ENCODE measurements around the gene UTP4. TPM values are rescaled to one million over a fixed set of nuclear protein-coding genes. Genes with fewer than 3 reads are reported as not detected.
"Not testable (repeated sequence)": the region's sequence is repeated elsewhere in the genome, so short reads cannot be mapped to it uniquely, and the experiment has no call there.

Gene UTP4
- total and polyA plus RNA-seq, 2 donors (not counting 3 experiments of a cell fraction or from before 2014, with no cell fraction given), result 56.1 to 59.5 TPM

DNA sequence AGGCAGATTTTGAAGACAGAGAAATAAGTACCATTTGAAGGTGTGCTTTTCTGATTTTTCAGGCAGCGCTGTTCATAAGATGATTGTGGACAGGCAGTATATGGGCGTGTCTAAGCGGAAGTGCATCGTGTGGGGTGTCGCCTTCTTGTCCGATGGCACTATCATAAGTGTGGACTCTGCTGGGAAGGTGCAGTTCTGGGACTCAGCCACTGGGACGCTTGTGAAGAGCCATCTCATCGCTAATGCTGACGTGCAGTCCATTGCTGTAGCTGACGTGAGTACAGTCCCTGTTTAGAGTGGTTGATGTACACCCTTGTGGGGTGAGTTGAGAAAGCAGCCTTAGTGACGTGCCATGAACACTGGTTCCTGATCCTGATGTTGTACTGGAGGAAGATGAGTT is 10.7 kb downstream of the UTP4 start:
- H3K79me2 ChIP-seq (ENCODE audit: control insufficient read depth, insufficient read depth, low read length), result peaks cover 8% of the 10 kb centered on the region
- CTCF ChIA-PET, result no interaction called here
- dilution Hi-C loops (cut with MboI; ENCODE audit: extremely low pct_ligation_motif_present, low sequenced_read_pairs), result no loop called here

DNA sequence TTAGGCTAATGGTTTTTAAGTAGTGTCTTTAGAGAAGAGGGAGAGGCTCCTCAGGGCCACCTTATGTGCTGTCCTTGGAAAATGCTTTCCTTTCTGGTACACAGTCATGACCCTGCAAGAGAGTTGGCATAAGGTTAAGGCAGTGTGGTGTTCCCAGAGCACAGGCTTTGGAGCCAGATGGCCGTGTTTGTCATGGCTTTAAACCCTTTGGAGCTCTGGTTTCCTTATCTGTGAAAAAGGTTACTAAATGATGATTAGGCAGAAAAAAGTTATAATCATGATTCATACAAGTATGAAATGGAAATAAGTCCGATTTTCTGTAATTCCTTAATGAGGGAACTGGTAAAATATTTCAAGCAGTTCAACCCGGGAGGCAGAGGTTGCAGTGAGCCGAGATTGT is 13.2 kb downstream of the UTP4 start:
- no TSS peak for BruUV-seq (replicated peaks)
- Histone ChIP-seq H3K4me1 (ENCODE audit: control insufficient read depth, extremely low read depth, insufficient read depth, low read length) (no peaks in the 10 kb centered on the region), H2AFZ (ENCODE audit: low read depth, low read length) (no peak overlapping the region), H3K79me2 (ENCODE audit: control insufficient read depth, insufficient read depth, low read length) (peaks cover 5% of the 10 kb centered on the region), H3K4me3 (replicated peaks in 1 of 3; ENCODE audit: insufficient read depth in 1 of 3, low read depth in 1 of 3, low read length in 3 of 3) (no peak overlapping the region), H3K4me2 (ENCODE audit: insufficient read depth, low read length) (no peak overlapping the region), H3K27ac (ENCODE audit: insufficient read depth, low read depth, low read length) (no peak overlapping the region), H3K9me3 (replicated peaks; ENCODE audit: control insufficient read depth, insufficient read depth, low read length) (no peaks in the 10 kb centered on the region), H3K36me3 (ENCODE audit: control insufficient read depth in 2 of 2, extremely low read depth in 1 of 2, insufficient read depth in 2 of 2, low read length in 2 of 2) (peaks cover 13 to 21% of the 10 kb centered on the region in 2 experiments), H4K20me1 (replicated peaks; ENCODE audit: control insufficient read depth, extremely low read depth, insufficient read depth, low read length) (no peaks in the 10 kb centered on the region), H3K9ac (replicated peaks; ENCODE audit: extremely low read depth, insufficient read depth, low read length) (no peak overlapping the region), H3K9me1 (replicated peaks; ENCODE audit: control insufficient read depth, extremely low read depth, insufficient read depth, low read length) (no peaks in the 10 kb centered on the region), H3K27me3 (ENCODE audit: control insufficient read depth in 2 of 2, insufficient read depth in 2 of 2, low read length in 2 of 2) (no peaks in the 10 kb centered on the region)
- TF ChIP-seq POLR2AphosphoS5 (IDR thresholded peaks at IDR 0.05; ENCODE audit: insufficient read depth, low read depth, low read length), result no peak
- TF ChIP-seq, protein P1, sequence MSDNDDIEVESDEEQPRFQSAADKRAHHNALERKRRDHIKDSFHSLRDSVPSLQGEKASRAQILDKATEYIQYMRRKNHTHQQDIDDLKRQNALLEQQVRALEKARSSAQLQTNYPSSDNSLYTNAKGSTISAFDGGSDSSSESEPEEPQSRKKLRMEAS (IDR thresholded peaks at IDR 0.05; ENCODE audit: insufficient read depth, insufficient read length), result no peak
- TF ChIP-seq MYC (IDR thresholded peaks at IDR 0.05; ENCODE audit: low read depth, low read length), result no peak
- no peak for TF ChIP-seq POLR2A (IDR thresholded peaks at IDR 0.05; ENCODE audit: low read depth, low read length)
- POLR2A ChIA-PET, result no interaction called here
- FAIRE-seq (no peak), DNase-seq (ENCODE audit: low read depth, low spot score) (no peak)
- intact Hi-C loops (cut with micrococcal nuclease), result no loop called here
- CTCF ChIA-PET, result interaction anchor here (1.0 kb wide), 1 partner anchor 298 kb away, joined by 3 read pairs; no protein-coding TSS in a partner anchor
- dilution Hi-C loops (cut with MboI; ENCODE audit: extremely low pct_ligation_motif_present, low sequenced_read_pairs), result no loop called here

More for the DNA sequence above, 10.7 kb downstream of the UTP4 start:
- POLR2A ChIA-PET, result no interaction called here
- DNase-seq (ENCODE audit: low read depth, low spot score), result no peak
- H2AFZ ChIP-seq (ENCODE audit: low read depth, low read length), result no peak overlapping the region
- intact Hi-C loops (cut with micrococcal nuclease), result no loop called here
- H3K4me1 ChIP-seq (ENCODE audit: control insufficient read depth, extremely low read depth, insufficient read depth, low read length), result no peaks in the 10 kb centered on the region
- peaks cover 19 to 25% of the 10 kb centered on the region in 2 experiments for H3K36me3 ChIP-seq (ENCODE audit: control insufficient read depth in 2 of 2, extremely low read depth in 1 of 2, insufficient read depth in 2 of 2, low read length in 2 of 2)
- BruUV-seq (replicated peaks), result no TSS peak
- H3K9ac ChIP-seq (replicated peaks; ENCODE audit: extremely low read depth, insufficient read depth, low read length), result no peak overlapping the region
- no peak overlapping the region for H3K4me3 ChIP-seq (replicated peaks in 1 of 3; ENCODE audit: insufficient read depth in 1 of 3, low read depth in 1 of 3, low read length in 3 of 3)
- no peak overlapping the region for H3K27ac ChIP-seq (ENCODE audit: insufficient read depth, low read depth, low read length)
- H3K27me3 ChIP-seq (ENCODE audit: control insufficient read depth in 2 of 2, insufficient read depth in 2 of 2, low read length in 2 of 2), result no peaks in the 10 kb centered on the region
- H3K9me1 ChIP-seq (replicated peaks; ENCODE audit: control insufficient read depth, extremely low read depth, insufficient read depth, low read length), result no peaks in the 10 kb centered on the region
- no peak overlapping the region for H3K4me2 ChIP-seq (ENCODE audit: insufficient read depth, low read length)
- FAIRE-seq, result no peak
- TF ChIP-seq, protein P1 (IDR thresholded peaks at IDR 0.05; ENCODE audit: insufficient read depth, insufficient read length), result no peak
- no peaks in the 10 kb centered on the region for H3K9me3 ChIP-seq (replicated peaks; ENCODE audit: control insufficient read depth, insufficient read depth, low read length)
- no peaks in the 10 kb centered on the region for H4K20me1 ChIP-seq (replicated peaks; ENCODE audit: control insufficient read depth, extremely low read depth, insufficient read depth, low read length)

DNA sequence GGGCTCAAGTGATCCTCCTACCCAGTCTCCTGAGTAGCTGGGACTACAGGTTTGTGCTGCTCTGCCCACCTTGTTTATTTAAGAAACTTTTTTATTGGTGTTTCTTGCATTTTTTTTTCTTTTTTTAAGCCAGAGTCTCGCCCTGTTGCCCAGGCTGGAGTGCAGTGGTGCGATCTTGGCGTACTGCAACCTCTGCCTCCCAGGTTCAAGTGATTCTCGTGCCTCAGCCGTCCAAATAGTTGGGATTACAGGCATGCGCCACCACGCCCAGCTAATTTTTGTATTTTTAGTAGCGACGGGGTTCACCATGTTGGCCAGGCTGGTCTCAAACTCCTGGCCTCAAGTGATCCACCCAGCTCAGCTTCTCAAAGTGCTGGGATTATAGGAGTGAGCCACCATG is 17.2 kb downstream of the UTP4 start:
- CTCF ChIA-PET, result interaction anchor here (0.9 to 6.7 kb wide), 35 partner anchors 10 to 629 kb away, joined by 3 to 119 read pairs (median 6); partner anchors contain the start of genes PDF and SNTB2

More for the DNA sequence above, 17.2 kb downstream of the UTP4 start:
- BruUV-seq (replicated peaks); dilution Hi-C loops (cut with MboI; ENCODE audit: extremely low pct_ligation_motif_present, low sequenced_read_pairs); H3K9me3 ChIP-seq (replicated peaks; ENCODE audit: control insufficient read depth, insufficient read depth, low read length); H3K79me2 ChIP-seq (ENCODE audit: control insufficient read depth, insufficient read depth, low read length); H3K9me1 ChIP-seq (replicated peaks; ENCODE audit: control insufficient read depth, extremely low read depth, insufficient read depth, low read length); H2AFZ ChIP-seq (ENCODE audit: low read depth, low read length); H3K4me3 ChIP-seq (replicated peaks in 1 of 3; ENCODE audit: insufficient read depth in 1 of 3, low read depth in 1 of 3, low read length in 3 of 3); FAIRE-seq; H4K20me1 ChIP-seq (replicated peaks; ENCODE audit: control insufficient read depth, extremely low read depth, insufficient read depth, low read length); H3K9ac ChIP-seq (replicated peaks; ENCODE audit: extremely low read depth, insufficient read depth, low read length); H3K4me2 ChIP-seq (ENCODE audit: insufficient read depth, low read length); H3K4me1 ChIP-seq (ENCODE audit: control insufficient read depth, extremely low read depth, insufficient read depth, low read length); H3K27me3 ChIP-seq (ENCODE audit: control insufficient read depth in 2 of 2, insufficient read depth in 2 of 2, low read length in 2 of 2); DNase-seq (ENCODE audit: low read depth, low spot score); H3K27ac ChIP-seq (ENCODE audit: insufficient read depth, low read depth, low read length): not testable (repeated sequence)
- intact Hi-C loops (cut with micrococcal nuclease), result loop anchor here (1.0 kb wide), 1 partner anchor 138 kb away; no protein-coding TSS in a partner anchor
- POLR2A ChIA-PET, result interaction anchor here (0.7 kb wide), 1 partner anchor 127 kb away, joined by 3 read pairs; no protein-coding TSS in a partner anchor
- peaks cover 13 to 18% of the 10 kb centered on the region in 2 experiments for H3K36me3 ChIP-seq (ENCODE audit: control insufficient read depth in 2 of 2, extremely low read depth in 1 of 2, insufficient read depth in 2 of 2, low read length in 2 of 2)

Data from endothelial cell of umbilical vein (primary cell).